Lower leg skin (tissue), 3 donors: ENCODE data around the gene CYREN.

Source experiments
- POLR2A ChIP-seq, 2 donors: fragments of 450-650 bp; IDR thresholded peaks; one replicate each; pipeline ENCODE4 v1.6.1; 2016 to 2017; ENCODE audit warnings: antibody characterized with exemption in 2 of 2, mild to moderate bottlenecking in 1 of 2, moderate library complexity in 1 of 2
- TF ChIP-seq, protein P1 (sequence below), 3 donors: fragments of 450-650 bp; IDR thresholded peaks; one replicate each; pipeline ENCODE4 v1.5.1; 2016; ENCODE audit warnings: antibody characterized with exemption in 3 of 3, mild to moderate bottlenecking in 3 of 3, moderate library complexity in 2 of 3

DNA sequence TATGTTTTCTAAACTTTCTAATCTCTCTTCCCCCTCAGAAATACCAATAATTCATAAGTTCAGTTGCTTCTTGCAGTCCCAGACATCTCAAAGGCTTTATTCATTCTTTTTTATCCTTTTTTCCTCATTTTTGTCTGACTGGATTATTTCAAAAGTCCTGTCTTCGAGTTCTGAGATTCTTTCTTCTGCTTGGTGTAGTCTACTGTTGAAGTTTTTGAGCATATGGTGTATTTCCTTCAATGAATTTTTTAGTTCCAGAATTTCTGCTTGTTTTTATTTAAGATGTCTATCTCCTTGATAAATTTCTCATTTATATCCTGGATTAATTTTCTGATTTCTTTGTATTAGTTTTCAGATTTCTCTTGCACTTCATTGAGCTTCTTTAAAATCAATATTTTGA, 14.2 kb downstream of the CYREN start:
- TF ChIP-seq POLR2A (IDR thresholded peaks at IDR 0.05), result no peak
- TF ChIP-seq, protein P1, sequence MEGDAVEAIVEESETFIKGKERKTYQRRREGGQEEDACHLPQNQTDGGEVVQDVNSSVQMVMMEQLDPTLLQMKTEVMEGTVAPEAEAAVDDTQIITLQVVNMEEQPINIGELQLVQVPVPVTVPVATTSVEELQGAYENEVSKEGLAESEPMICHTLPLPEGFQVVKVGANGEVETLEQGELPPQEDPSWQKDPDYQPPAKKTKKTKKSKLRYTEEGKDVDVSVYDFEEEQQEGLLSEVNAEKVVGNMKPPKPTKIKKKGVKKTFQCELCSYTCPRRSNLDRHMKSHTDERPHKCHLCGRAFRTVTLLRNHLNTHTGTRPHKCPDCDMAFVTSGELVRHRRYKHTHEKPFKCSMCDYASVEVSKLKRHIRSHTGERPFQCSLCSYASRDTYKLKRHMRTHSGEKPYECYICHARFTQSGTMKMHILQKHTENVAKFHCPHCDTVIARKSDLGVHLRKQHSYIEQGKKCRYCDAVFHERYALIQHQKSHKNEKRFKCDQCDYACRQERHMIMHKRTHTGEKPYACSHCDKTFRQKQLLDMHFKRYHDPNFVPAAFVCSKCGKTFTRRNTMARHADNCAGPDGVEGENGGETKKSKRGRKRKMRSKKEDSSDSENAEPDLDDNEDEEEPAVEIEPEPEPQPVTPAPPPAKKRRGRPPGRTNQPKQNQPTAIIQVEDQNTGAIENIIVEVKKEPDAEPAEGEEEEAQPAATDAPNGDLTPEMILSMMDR (IDR thresholded peaks at IDR 0.05), result no peak
